Aorta (tissue), 5 donors: ENCODE data around the gene SLC45A3. TPM values are rescaled to one million over a fixed set of nuclear protein-coding genes. Genes with fewer than 3 reads are reported as not detected.
A peak's percentile ranks its signal among the peaks of the same experiment; 100 is the strongest.
"Not testable (repeated sequence)": the region's sequence is repeated elsewhere in the genome, so short reads cannot be mapped to it uniquely, and the experiment has no call there.

ENCODE experiments used
- ATAC-seq: fragments of 200-7000 bp; cut with Tn5 transposase; one replicate; pipeline ENCODE4 v1.9.1; 2022; ENCODE audit warnings: moderate library complexity; ENCODE audit not compliant: low FRiP score
- DNase-seq, 2 donors: peaks; one replicate each; pipeline ENCODE4 v3.0.0-alpha.2; 2020
- H3K27ac ChIP-seq, 2 donors: one replicate each; pipeline ENCODE4 v1.5.1; 2013; ENCODE audit warnings: low read length in 2 of 2, mild to moderate bottlenecking in 2 of 2, moderate library complexity in 2 of 2, control low read depth in 1 of 2, inconsistent platforms in 1 of 2, low read depth in 1 of 2
- H3K27me3 ChIP-seq, 2 donors: one replicate each; pipeline ENCODE4 v1.6.1; 2013; ENCODE audit warnings: control low read depth in 1 of 2, low read length in 1 of 2, mild to moderate bottlenecking in 1 of 2, moderate library complexity in 1 of 2; ENCODE audit not compliant: insufficient read depth in 2 of 2, control insufficient read depth in 1 of 2
- H3K36me3 ChIP-seq, 2 donors: one replicate each; pipeline ENCODE4 v1.6.1; 2013; ENCODE audit warnings: control low read depth in 1 of 2, low read length in 1 of 2, mild to moderate bottlenecking in 1 of 2; ENCODE audit not compliant: insufficient read depth in 2 of 2, control insufficient read depth in 1 of 2
- H3K4me1 ChIP-seq, 2 donors: one replicate each; pipeline ENCODE4 v1.6.1; 2013; ENCODE audit warnings: low read length in 2 of 2, control low read depth in 1 of 2, mild to moderate bottlenecking in 1 of 2, moderate library complexity in 1 of 2; ENCODE audit not compliant: insufficient read depth in 2 of 2, control insufficient read depth in 1 of 2
- H3K4me3 ChIP-seq, 2 donors: one replicate each; pipeline ENCODE4 v1.5.1; 2013; ENCODE audit warnings: low read length in 2 of 2, control low read depth in 1 of 2, mild to moderate bottlenecking in 1 of 2
- H3K9me3 ChIP-seq: one replicate; pipeline ENCODE4 v1.6.1; 2013; ENCODE audit warnings: mild to moderate bottlenecking, low read length; ENCODE audit not compliant: control insufficient read depth
- WGBS, 2 donors: extraction: QIAGEN DNeasy Blood & Tissue Kit; methylation state at CpG; one replicate each; pipeline ENCODE4 v1.1.7; 2013; 5-methylcytosine and 5-hydroxymethylcytosine counted together
- intact Hi-C, 2 donors: fragments of 100-400 bp; cut with DNase I; formaldehyde crosslinking; loops; one replicate each; pipeline versions ENCODE4 v1.14.2 to v1.15.0; 2022
- long read RNA-seq, 2 donors: library from polyadenylated mRNA; unstranded; transcript quantifications; one replicate each; pipeline ENCODE4 v2.0.0, GENCODE V29; 2020 to 2021
- polyA plus RNA-seq, 2 donors: library from polyadenylated mRNA; stranded (reverse); fragments of 200-250 nt; gene quantifications; one replicate each; pipeline ENCODE4 v1.2.3, GENCODE V29; 2013
- total RNA-seq, 2 donors: library from RNA; stranded (reverse); fragmentation: NEBNext Ultra II Directional; extraction: Animal tissue kit (Norgen Biotek cat#: 25700); gene quantifications; one replicate each; pipeline ENCODE4 v1.2.1, GENCODE V29; 2021
- donor health status: healthy with polysubstance abuse.
- donor health status: Bipolar disorder and iron deficiency.
- donor health status: DM: no; HTN: no; CAD: no.
- donor health status: DM: no; HTN: no; CAD: no.
- donor health status: DM: yes; HTN: yes; CAD: no.

SLC45A3 gene, protein sequence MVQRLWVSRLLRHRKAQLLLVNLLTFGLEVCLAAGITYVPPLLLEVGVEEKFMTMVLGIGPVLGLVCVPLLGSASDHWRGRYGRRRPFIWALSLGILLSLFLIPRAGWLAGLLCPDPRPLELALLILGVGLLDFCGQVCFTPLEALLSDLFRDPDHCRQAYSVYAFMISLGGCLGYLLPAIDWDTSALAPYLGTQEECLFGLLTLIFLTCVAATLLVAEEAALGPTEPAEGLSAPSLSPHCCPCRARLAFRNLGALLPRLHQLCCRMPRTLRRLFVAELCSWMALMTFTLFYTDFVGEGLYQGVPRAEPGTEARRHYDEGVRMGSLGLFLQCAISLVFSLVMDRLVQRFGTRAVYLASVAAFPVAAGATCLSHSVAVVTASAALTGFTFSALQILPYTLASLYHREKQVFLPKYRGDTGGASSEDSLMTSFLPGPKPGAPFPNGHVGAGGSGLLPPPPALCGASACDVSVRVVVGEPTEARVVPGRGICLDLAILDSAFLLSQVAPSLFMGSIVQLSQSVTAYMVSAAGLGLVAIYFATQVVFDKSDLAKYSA
- total RNA-seq, result 1 to 10 TPM; 4.8 to 7.0 TPM
- 10 to 100 TPM in 1 of 2 donors, 1 to 10 TPM in 1; 3.0 to 14.1 TPM for polyA plus RNA-seq
- long read RNA-seq, donor 1, partial matches to known transcripts, result 0 of 1 reads
- long read RNA-seq, donor 1, other reads (novel, unspliced or antisense), result 1 of 1 reads
- long read RNA-seq, donor 2, partial matches to known transcripts, result 0 of 2 reads
- long read RNA-seq, donor 2, other reads (novel, unspliced or antisense), result 2 of 2 reads

DNA sequence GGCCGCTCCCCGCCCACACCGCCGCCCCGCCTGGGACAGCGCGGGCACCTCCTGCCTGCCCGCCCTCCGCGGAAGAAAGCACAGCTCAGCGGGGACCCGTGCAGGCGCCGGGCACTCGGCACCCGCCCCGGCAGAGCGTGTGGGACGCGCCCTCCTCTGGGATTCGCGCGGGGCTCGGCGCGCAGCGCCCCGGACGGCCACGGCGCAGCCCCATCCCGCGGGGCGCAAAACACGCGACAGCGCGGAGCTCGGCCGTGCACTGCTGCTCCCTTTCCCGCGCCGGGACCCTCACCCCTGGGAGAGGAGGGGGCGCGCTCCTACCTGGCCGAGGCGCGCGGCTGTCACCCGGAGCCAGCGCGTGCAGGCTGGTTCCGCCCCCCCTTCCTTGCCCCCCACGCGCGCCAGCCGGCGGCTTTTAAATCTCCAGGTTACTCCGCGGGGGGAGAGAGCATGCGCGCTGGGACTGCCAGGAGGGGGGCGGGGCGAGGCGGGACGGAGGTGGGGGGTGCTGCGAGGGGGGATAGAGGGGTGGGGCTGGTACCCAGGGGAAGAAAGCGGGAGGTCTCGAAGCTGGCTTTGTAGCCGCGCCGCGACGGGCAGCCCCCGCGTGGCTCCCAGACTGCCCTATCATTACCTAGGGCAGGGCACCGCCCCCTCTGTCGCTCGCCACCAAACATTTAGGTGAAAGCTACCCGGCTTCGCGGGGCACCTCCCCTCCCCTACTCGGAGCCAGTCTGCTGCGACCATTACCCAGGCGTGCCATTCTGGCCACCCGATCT is at the start of gene SLC45A3:
TSS of gene SLC45A3 (minus strand) at position 437 of the 779 bp plus-strand sequence. CDS start 15,853 bp downstream, outside the sequence.
- whole genome bisulfite sequencing, 2 donors, result 0 to 1% methylated on average over 29 to 86 of the region's 86 CpGs

DNA sequence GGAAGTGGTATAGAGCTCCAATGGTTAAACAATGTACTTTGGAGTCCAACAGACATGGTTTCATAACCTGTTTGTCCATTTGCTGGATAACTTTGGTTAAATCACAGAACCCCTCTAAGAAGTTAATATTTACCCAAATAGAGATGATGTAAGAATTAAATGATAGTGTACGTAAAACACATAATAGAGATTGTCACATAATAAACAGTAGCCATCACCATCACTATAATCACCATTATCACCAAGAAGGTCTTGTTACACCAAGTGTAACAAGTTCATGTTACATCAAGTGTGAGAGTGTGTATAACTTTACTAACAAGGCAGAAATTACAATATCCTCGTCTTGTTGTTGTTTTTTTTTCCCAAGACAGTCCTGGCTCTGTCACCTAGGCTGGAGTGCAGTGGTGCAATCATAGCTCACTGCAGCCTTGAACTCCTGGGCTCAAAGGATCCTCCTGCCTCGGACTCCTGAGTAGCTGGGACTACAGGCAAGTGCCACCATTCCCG is 46.4 kb upstream of the SLC45A3 start:
- DNase-seq (no peak), ATAC-seq (no peak)
- H3K4me3 ChIP-seq, result no peak overlapping the region
- no peak overlapping the region for H3K27ac ChIP-seq
- intact Hi-C loops, result no loop called here
- no peaks in the 10 kb centered on the region for H3K4me1 ChIP-seq
- 76 to 83% methylated on average over 4 of the region's 4 CpGs for WGBS, 2 donors
- no peaks in the 10 kb centered on the region for H3K27me3 ChIP-seq
- no peaks in the 10 kb centered on the region for H3K9me3 ChIP-seq
- H3K36me3 ChIP-seq, result no peaks in the 10 kb centered on the region

More for the DNA sequence above, at the start of gene SLC45A3:
- Histone ChIP-seq H3K4me3 (peak within 1 kb of the TSS; percentile 19 to 67), H3K27ac (peak within 1 kb of the TSS; percentile 62 to 78), H3K4me1 (no peaks in the 10 kb centered on the region), H3K27me3 (no peaks in the 10 kb centered on the region), H3K9me3 (no peaks in the 10 kb centered on the region), H3K36me3 (no peaks in the 10 kb centered on the region)
- intact Hi-C loops, result no loop called here
- DNase-seq (peak in 1 of 2 donors; percentile 81), ATAC-seq (peak; percentile 61)

DNA sequence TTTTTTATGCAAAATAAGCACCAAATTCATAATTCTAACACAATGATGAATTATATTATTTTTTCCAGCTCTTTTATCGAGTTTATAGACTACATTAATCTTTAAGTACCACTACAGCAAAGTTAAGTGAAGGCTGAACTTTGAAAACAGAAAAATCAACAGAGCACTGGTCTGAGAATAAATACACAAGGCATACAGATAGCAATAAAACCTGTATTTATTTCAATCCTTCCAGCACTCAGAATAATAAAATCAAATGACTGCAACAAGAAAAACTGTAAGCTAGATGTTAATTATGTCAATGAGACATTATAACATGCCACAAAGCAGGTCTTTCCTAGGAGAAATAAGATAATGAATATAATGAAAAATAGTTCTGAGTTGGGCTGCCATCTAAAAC is 45.2 kb upstream of the SLC45A3 start:
- H3K36me3 ChIP-seq, result no peaks in the 10 kb centered on the region
- no peaks in the 10 kb centered on the region for H3K27me3 ChIP-seq
- 15 to 32% methylated on average over 1 of the region's 1 CpG for WGBS, 2 donors
- intact Hi-C loops, result no loop called here
- DNase-seq (no peak), ATAC-seq (no peak)
- H3K4me1 ChIP-seq, result no peaks in the 10 kb centered on the region
- no peak overlapping the region for H3K27ac ChIP-seq
- H3K9me3 ChIP-seq, result no peaks in the 10 kb centered on the region
- no peak overlapping the region for H3K4me3 ChIP-seq

DNA sequence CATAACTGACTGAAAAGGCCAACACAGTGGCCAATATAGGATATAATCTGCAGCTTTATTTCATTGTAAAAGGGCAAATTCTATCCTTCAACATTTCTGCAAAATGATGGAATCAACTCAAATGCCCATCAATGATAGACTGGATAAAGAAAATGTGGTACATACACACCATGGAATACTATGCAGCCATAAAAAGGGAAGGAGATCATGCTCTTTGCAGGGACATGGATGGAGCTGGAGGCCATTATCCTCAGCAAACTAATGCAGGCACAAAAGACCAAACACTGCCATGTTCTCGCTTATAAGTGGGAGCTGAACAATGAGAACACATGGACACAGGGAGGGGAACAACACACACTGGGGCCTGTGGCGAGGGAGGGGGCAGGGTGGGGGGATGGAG is 40.4 kb upstream of the SLC45A3 start:
- intact Hi-C loops, H3K4me1 ChIP-seq, ATAC-seq, H3K9me3 ChIP-seq, H3K4me3 ChIP-seq, H3K27ac ChIP-seq, DNase-seq, H3K27me3 ChIP-seq, H3K36me3 ChIP-seq: not testable (repeated sequence)
- WGBS, 2 donors, result 100% methylated on average over 2 of the region's 2 CpGs

DNA sequence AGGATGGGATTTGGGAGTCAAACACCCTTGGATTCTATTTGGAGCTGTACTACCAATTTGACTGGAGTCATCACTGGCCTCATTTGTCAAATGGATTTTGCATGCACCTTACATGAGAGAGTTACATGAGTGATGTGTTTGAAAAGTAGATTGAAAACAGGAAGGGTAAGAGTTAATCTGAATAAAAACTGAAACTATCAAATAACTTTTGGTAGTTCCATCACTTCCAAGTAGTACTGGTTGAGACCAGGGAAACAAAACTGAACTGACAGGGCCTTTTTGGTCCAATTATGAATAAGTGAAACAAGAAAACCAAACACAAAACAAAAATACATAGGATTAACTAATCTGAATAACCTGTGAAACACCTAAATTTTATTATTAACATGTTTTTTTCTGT is 39.5 kb upstream of the SLC45A3 start:
- Histone ChIP-seq H3K36me3 (peaks cover 9 to 10% of the 10 kb centered on the region in 2 donors), H3K4me3 (no peak overlapping the region), H3K9me3 (no peaks in the 10 kb centered on the region), H3K27ac (no peak overlapping the region), H3K4me1 (no peaks in the 10 kb centered on the region), H3K27me3 (no peaks in the 10 kb centered on the region)
- intact Hi-C loops, result no loop called here
- ATAC-seq, result no peak
- DNase-seq, result no peak

DNA sequence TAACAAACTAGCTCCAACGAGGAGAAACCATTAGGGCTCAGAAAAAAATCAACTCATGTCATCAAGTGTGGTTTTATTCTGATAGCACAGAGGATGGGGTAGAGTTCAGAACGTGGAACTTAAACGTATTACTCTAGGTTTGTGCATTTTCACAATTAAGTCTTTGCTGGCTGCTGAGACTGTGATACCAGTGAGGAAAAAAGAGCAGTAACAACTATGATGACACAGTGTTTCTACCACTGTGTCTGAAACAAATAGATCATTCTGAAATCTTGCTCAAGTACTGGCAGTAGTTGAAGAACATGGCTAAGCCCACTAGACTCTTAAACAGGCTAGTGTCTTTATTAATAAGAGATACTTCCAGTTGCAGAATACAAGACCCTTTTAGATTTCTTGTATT is 38.7 kb upstream of the SLC45A3 start:
- 58 to 67% methylated on average over 3 of the region's 3 CpGs for WGBS, 2 donors
- no peak for ATAC-seq
- H3K27ac ChIP-seq, result no peak overlapping the region
- intact Hi-C loops, result no loop called here
- peaks cover 9 to 10% of the 10 kb centered on the region in 2 donors for H3K36me3 ChIP-seq
- DNase-seq, result no peak
- no peaks in the 10 kb centered on the region for H3K9me3 ChIP-seq
- H3K4me3 ChIP-seq, result no peak overlapping the region
- H3K27me3 ChIP-seq, result no peaks in the 10 kb centered on the region
- no peaks in the 10 kb centered on the region for H3K4me1 ChIP-seq

DNA sequence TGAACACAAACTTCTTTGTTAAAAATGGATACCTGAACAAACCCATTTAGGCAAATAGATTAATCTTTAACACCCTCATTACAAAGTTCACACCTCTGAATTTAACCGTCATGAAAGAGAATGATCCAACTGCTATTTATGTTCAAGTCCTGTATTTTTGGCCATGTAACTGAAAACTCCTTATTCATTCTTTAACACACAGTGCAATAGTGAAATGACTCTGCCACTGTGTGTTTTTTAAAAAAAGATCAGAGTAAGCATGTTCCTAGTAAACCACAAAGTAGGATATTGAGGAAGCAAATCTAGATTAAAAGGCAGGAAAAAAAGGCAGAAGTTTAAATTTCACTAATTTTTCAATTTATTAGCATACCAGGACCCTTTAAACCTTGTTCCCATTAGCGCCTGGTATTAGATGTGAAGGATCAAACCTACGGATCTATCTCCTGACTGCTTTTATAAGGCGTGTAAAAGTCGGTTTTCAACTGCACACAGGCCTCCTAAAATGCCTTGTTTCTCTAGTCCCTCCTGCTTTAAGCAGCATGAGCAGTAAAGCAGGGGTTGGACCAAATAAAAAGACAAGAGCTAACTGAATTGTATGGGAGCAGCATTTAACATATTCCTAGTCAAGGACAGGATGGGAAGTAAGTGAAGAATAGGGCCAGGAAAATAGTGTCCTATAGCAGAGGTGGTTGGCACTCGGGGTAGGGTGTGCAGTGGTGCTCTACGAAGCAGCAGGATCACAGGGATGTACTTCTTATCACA is 36.2 kb upstream of the SLC45A3 start:
- WGBS, 2 donors, result 81 to 83% methylated on average over 7 of the region's 7 CpGs

DNA sequence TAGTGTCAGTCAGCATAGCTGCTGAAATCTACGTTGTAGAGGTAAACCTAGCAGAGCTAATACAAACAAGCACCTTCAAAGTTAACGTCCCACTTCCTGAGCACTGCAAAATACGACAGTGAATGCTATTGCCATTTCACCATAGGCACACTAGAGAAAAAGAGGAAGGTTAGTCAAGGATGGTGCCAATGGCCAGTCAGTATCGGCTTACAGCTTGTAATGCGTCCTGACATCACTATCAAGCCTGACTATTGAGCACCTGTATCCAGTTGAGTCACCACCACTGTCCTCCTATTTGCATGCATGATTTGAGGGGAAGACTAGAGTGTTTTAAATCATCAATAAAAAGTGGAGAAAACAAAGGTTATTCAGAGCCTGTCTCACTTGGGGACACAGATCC is 35.3 kb upstream of the SLC45A3 start:
- intact Hi-C loops, result no loop called here
- ATAC-seq (no peak), DNase-seq (no peak)
- Histone ChIP-seq H3K27ac (no peak overlapping the region), H3K9me3 (no peaks in the 10 kb centered on the region), H3K36me3 (peaks cover 9 to 10% of the 10 kb centered on the region in 2 donors), H3K4me1 (no peaks in the 10 kb centered on the region), H3K4me3 (no peak overlapping the region), H3K27me3 (no peaks in the 10 kb centered on the region)
- 75 to 77% methylated on average over 5 of the region's 5 CpGs for WGBS, 2 donors

More for the DNA sequence above, 36.2 kb upstream of the SLC45A3 start:
- H3K9me3 ChIP-seq, result no peaks in the 10 kb centered on the region
- DNase-seq (no peak), ATAC-seq (no peak)
- no peaks in the 10 kb centered on the region for H3K27me3 ChIP-seq
- intact Hi-C loops, result no loop called here
- H3K4me3 ChIP-seq, result no peak overlapping the region
- peaks cover 9 to 10% of the 10 kb centered on the region in 2 donors for H3K36me3 ChIP-seq
- H3K4me1 ChIP-seq, result no peaks in the 10 kb centered on the region
- no peak overlapping the region for H3K27ac ChIP-seq
